ENCODE measurements around the gene GTPBP3. TPM values are rescaled to one million over a fixed set of nuclear protein-coding genes. Genes with fewer than 3 reads are reported as not detected.
A peak's percentile ranks its signal among the peaks of the same experiment; 100 is the strongest.

GTPBP3 gene
- total RNA-seq, 1 experiment from 2014 or later: 16.8 TPM

GRCh38 chr19:17309198-17309964, 28.0 kb upstream of the GTPBP3 start, which contains the start of gene DDA1:
TSS of gene DDA1 (plus strand) at chr19:17309563. CDS start at chr19:17309655, 92 bp downstream.
- peak; percentile 100 for DNase-seq (ENCODE audit: low read depth)

- DNase-seq (ENCODE audit: low read depth): no peak
Measured at GRCh38 chr19:17309965-17310461, 27.3 kb upstream of the GTPBP3 start.

- peak; percentile 95 for DNase-seq (ENCODE audit: low read depth)
Measured at GRCh38 chr19:17311455-17312188, 25.7 kb upstream of the GTPBP3 start.

GRCh38 chr19:17312189-17313113, 24.9 kb upstream of the GTPBP3 start:
- no peak for DNase-seq (ENCODE audit: low read depth)

GRCh38 chr19:17314007-17314593, 23.3 kb upstream of the GTPBP3 start:
- DNase-seq (ENCODE audit: low read depth): no peak

GRCh38 chr19:17318966-17319365, 18.4 kb upstream of the GTPBP3 start:
- no peak for DNase-seq (ENCODE audit: low read depth)

- no peak for DNase-seq (ENCODE audit: low read depth)
Measured at GRCh38 chr19:17319473-17320238, 17.7 kb upstream of the GTPBP3 start.

- DNase-seq (ENCODE audit: low read depth): no peak
Measured at GRCh38 chr19:17320435-17320834, 16.9 kb upstream of the GTPBP3 start.

GRCh38 chr19:17321655-17322489, 15.5 kb upstream of the GTPBP3 start:
- DNase-seq (ENCODE audit: low read depth): no peak

GRCh38 chr19:17322854-17323253, 14.5 kb upstream of the GTPBP3 start:
- DNase-seq (ENCODE audit: low read depth): no peak

GRCh38 chr19:17323300-17323963, 13.9 kb upstream of the GTPBP3 start:
- no peak for DNase-seq (ENCODE audit: low read depth)

GRCh38 chr19:17323964-17324332, 13.4 kb upstream of the GTPBP3 start:
- DNase-seq (ENCODE audit: low read depth): no peak

GRCh38 chr19:17324357-17325114, 12.8 kb upstream of the GTPBP3 start:
- DNase-seq (ENCODE audit: low read depth): no peak

GRCh38 chr19:17325133-17325532, 12.2 kb upstream of the GTPBP3 start:
- no peak for DNase-seq (ENCODE audit: low read depth)

GRCh38 chr19:17325881-17326594, 11.3 kb upstream of the GTPBP3 start:
- no peak for DNase-seq (ENCODE audit: low read depth)

GRCh38 chr19:17326595-17326966, 10.8 kb upstream of the GTPBP3 start:
- DNase-seq (ENCODE audit: low read depth): no peak

- no peak for DNase-seq (ENCODE audit: low read depth)
Measured at GRCh38 chr19:17327068-17327653, 10.2 kb upstream of the GTPBP3 start.

All from M059J (cell line).